ENCODE measurements around the gene ZNF182. TPM values are rescaled to one million over a fixed set of nuclear protein-coding genes. Genes with fewer than 3 reads are reported as not detected.
"Not testable (repeated sequence)": the region's sequence is repeated elsewhere in the genome, so short reads cannot be mapped to it uniquely, and the experiment has no call there.

The ZNF182 gene
- total RNA-seq, 4 donors from 2014 or later = 3.7 to 6.8 (median 4.8) TPM

GRCh38 chrX:47933946-47934345 is 69.8 kb downstream of the ZNF182 start:
- WGBS, 2 donors (ENCODE audit: low coverage in 1 of 2) = 71 to 75% methylated on average over 3 to 5 of the region's 5 CpGs
- H3K4me3 ChIP-seq = no peak overlapping the region
- DNase-seq = no peak
- no peak for TF ChIP-seq EP300 (IDR thresholded peaks at IDR 0.05; ENCODE audit: low read depth)
- no peak for TF ChIP-seq POLR2AphosphoS5 (IDR thresholded peaks at IDR 0.05)
- no peak for TF ChIP-seq POLR2A (IDR thresholded peaks at IDR 0.05)
- no peak for TF ChIP-seq CTCF (IDR thresholded peaks at IDR 0.05)
- no peaks in the 10 kb centered on the region for H3K9me3 ChIP-seq
- no peaks in the 10 kb centered on the region for H3K27me3 ChIP-seq
- no peaks in the 10 kb centered on the region for H3K4me1 ChIP-seq
- intact Hi-C loops (cut with DNase I; ENCODE audit: low total_unique reads) = no loop called here
- in situ Hi-C loops (cut with MboI; ENCODE audit: low pct_ligation_motif_present in 1 of 4, low pct_unique_long_range_greater_than_20kb in 1 of 4, low sequenced_read_pairs in 3 of 4) = no loop called here
- no peaks in the 10 kb centered on the region for H3K36me3 ChIP-seq
- no peak overlapping the region for H3K27ac ChIP-seq

- WGBS, 2 donors (ENCODE audit: low coverage in 1 of 2) = 86% methylated on average over 3 of the region's 3 CpGs; no CpG with 5 or more reads in 1 of the 2 donors
- intact Hi-C loops (cut with DNase I; ENCODE audit: low total_unique reads); H3K9me3 ChIP-seq: not testable (repeated sequence)
Measured at GRCh38 chrX:47931970-47932369, 71.8 kb downstream of the ZNF182 start.

GRCh38 chrX:47927212-47927611 is 76.6 kb downstream of the ZNF182 start:
- no peak for TF ChIP-seq CTCF (IDR thresholded peaks at IDR 0.05)
- TF ChIP-seq POLR2AphosphoS5 (IDR thresholded peaks at IDR 0.05) = no peak
- TF ChIP-seq EP300 (IDR thresholded peaks at IDR 0.05; ENCODE audit: low read depth) = no peak
- TF ChIP-seq POLR2A (IDR thresholded peaks at IDR 0.05) = no peak
- H3K4me3 ChIP-seq = no peak overlapping the region
- intact Hi-C loops (cut with DNase I; ENCODE audit: low total_unique reads) = no loop called here
- no peaks in the 10 kb centered on the region for H3K9me3 ChIP-seq
- DNase-seq = no peak
- H3K4me1 ChIP-seq = no peaks in the 10 kb centered on the region
- no peak overlapping the region for H3K27ac ChIP-seq
- H3K27me3 ChIP-seq = no peaks in the 10 kb centered on the region
- in situ Hi-C loops (cut with MboI; ENCODE audit: low pct_ligation_motif_present in 1 of 4, low pct_unique_long_range_greater_than_20kb in 1 of 4, low sequenced_read_pairs in 3 of 4) = no loop called here
- 88% methylated on average over 2 of the region's 2 CpGs; no CpG with 5 or more reads in 1 of the 2 donors for WGBS, 2 donors (ENCODE audit: low coverage in 1 of 2)
- no peaks in the 10 kb centered on the region for H3K36me3 ChIP-seq

More at GRCh38 chrX:47931970-47932369, 71.8 kb downstream of the ZNF182 start:
- H3K4me3 ChIP-seq; H3K27me3 ChIP-seq; H3K36me3 ChIP-seq; H3K27ac ChIP-seq; DNase-seq; H3K4me1 ChIP-seq; in situ Hi-C loops (cut with MboI; ENCODE audit: low pct_ligation_motif_present in 1 of 4, low pct_unique_long_range_greater_than_20kb in 1 of 4, low sequenced_read_pairs in 3 of 4): not testable (repeated sequence)

Other genes with a start within 250 kb of the ZNF182 start
- gene ZNF81, start 167.1 kb downstream of the ZNF182 start, total RNA-seq = 10 to 100 TPM in 1 of 4 donors, 1 to 10 TPM in 3; 7.8 to 11.6 (median 8.7) TPM
- not detected for gene SPACA5, start 3.0 kb upstream of the ZNF182 start, total RNA-seq
- gene ZNF630, start 67.7 kb upstream of the ZNF182 start, total RNA-seq = 10 to 100 TPM in 2 of 4 donors, 1 to 10 TPM in 2; 4.6 to 29.9 (median 14.1) TPM
- not detected for gene SPACA5B, start 126.6 kb upstream of the ZNF182 start, total RNA-seq
- not detected for gene SSX5, start 192.8 kb upstream of the ZNF182 start, total RNA-seq

Data from transverse colon (tissue), 4 donors.